HAP-1 (cell line): ENCODE data around the gene SPA17.

Source experiments
- DNase-seq, 2 experiments: peaks; one replicate each; pipeline ENCODE4 v3.0.0-alpha.2; 2016 to 2020; ENCODE audit warnings: low spot score in 2 of 2
- H3K27me3 ChIP-seq: fragments of 250-450 bp; sonication (Bioruptor Pico); 2 replicates; pipeline ENCODE4 v1.5.1; 2020; ENCODE audit warnings: low read depth, mild to moderate bottlenecking, moderate library complexity
- H3K36me3 ChIP-seq: fragments of 250-450 bp; sonication (Bioruptor Pico); replicated peaks from 2 replicates; pipeline ENCODE4 v1.5.1; 2020; ENCODE audit warnings: mild to moderate bottlenecking
- H3K4me1 ChIP-seq: fragments of 250-450 bp; sonication (Bioruptor Pico); 2 replicates; pipeline ENCODE4 v1.5.1; 2020; ENCODE audit warnings: mild to moderate bottlenecking
- H3K4me3 ChIP-seq: fragments of 250-450 bp; sonication (Bioruptor Pico); 2 replicates; pipeline ENCODE4 v1.5.1; 2020; ENCODE audit warnings: mild to moderate bottlenecking, moderate library complexity
- H3K9me3 ChIP-seq: fragments of 250-450 bp; sonication (Bioruptor Pico); 2 replicates; pipeline ENCODE4 v1.5.1; 2020; ENCODE audit warnings: mild to moderate bottlenecking, moderate library complexity
- in situ Hi-C: fragments of 300-500 bp; cut with MboI; formaldehyde crosslinking; loops from 3 replicates; pipeline ENCODE4 v1.14.3; 2020; ENCODE audit warnings: low sequenced_read_pairs, inconsistent platforms, mixed read lengths

SPA17 gene

GRCh38 chr11:124644426-124645280 lies 29.1 kb upstream of the SPA17 start:
- H3K4me1 ChIP-seq: peaks cover 6% of the 10 kb centered on the region
- H3K36me3 ChIP-seq: no peaks in the 10 kb centered on the region
- DNase-seq: peak; percentile 75 to 77
- H3K9me3 ChIP-seq: no peaks in the 10 kb centered on the region
- H3K27me3 ChIP-seq: no peaks in the 10 kb centered on the region
- in situ Hi-C loops: loop anchor here (10.0 to 25.0 kb wide), 4 partner anchors 190 to 1207 kb away; partner anchors contain the start of genes GRAMD1B and ROBO3
- no peak overlapping the region for H3K4me3 ChIP-seq

DNA sequence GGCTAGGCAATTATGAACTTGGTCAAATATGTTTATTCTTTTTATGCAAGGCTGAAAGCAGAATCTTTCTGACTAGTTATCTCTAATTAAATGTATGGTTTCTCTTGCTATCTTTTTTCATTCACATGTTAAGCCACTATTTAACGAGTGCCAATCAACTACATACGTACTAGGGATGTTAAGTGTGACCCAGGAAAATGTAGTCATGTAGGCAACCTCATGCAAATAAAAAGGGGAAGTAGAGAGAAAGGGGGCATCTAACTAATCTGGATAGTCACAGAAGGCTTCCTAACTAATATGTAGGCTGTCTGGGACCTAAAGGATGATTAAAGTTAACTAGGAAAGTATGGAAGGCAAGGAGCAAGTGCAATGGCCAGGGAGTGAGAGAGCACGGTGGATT lies 27.6 kb upstream of the SPA17 start:
- in situ Hi-C loops: loop anchor here (10.0 to 25.0 kb wide), 4 partner anchors 189 to 1209 kb away; partner anchors contain the start of genes GRAMD1B and ROBO3
- DNase-seq: no peak
- no peak overlapping the region for H3K4me3 ChIP-seq
- peaks cover 6% of the 10 kb centered on the region for H3K4me1 ChIP-seq
- no peaks in the 10 kb centered on the region for H3K27me3 ChIP-seq
- H3K9me3 ChIP-seq: no peaks in the 10 kb centered on the region
- H3K36me3 ChIP-seq: no peaks in the 10 kb centered on the region

GRCh38 chr11:124648610-124649009 lies 25.1 kb upstream of the SPA17 start:
- DNase-seq: no peak
- in situ Hi-C loops: loop anchor here (10.0 to 25.0 kb wide), 4 partner anchors 186 to 1211 kb away; partner anchors contain the start of genes GRAMD1B and ROBO3

GRCh38 chr11:124656774-124657630 lies 16.7 kb upstream of the SPA17 start:
- Histone ChIP-seq H3K36me3 (no peaks in the 10 kb centered on the region), H3K4me1 (no peaks in the 10 kb centered on the region), H3K4me3 (no peak overlapping the region), H3K9me3 (no peaks in the 10 kb centered on the region), H3K27me3 (no peaks in the 10 kb centered on the region)
- in situ Hi-C loops: no loop called here
- DNase-seq: no peak

More at GRCh38 chr11:124648610-124649009, 25.1 kb upstream of the SPA17 start:
- no peaks in the 10 kb centered on the region for H3K9me3 ChIP-seq
- H3K4me1 ChIP-seq: peaks cover 6% of the 10 kb centered on the region
- no peak overlapping the region for H3K4me3 ChIP-seq
- H3K27me3 ChIP-seq: no peaks in the 10 kb centered on the region
- no peaks in the 10 kb centered on the region for H3K36me3 ChIP-seq

GRCh38 chr11:124657904-124658303 lies 15.8 kb upstream of the SPA17 start:
- no peak for DNase-seq
- Histone ChIP-seq H3K9me3 (no peaks in the 10 kb centered on the region), H3K4me1 (no peaks in the 10 kb centered on the region), H3K36me3 (no peaks in the 10 kb centered on the region), H3K27me3 (no peaks in the 10 kb centered on the region), H3K4me3 (no peak overlapping the region)
- in situ Hi-C loops: no loop called here

- Histone ChIP-seq H3K36me3 (no peaks in the 10 kb centered on the region), H3K27me3 (no peaks in the 10 kb centered on the region), H3K4me3 (no peak overlapping the region), H3K9me3 (no peaks in the 10 kb centered on the region), H3K4me1 (no peaks in the 10 kb centered on the region)
- in situ Hi-C loops: no loop called here
- DNase-seq: no peak
Observed at GRCh38 chr11:124658501-124658900, 15.2 kb upstream of the SPA17 start.

- no peak overlapping the region for H3K4me3 ChIP-seq
- DNase-seq: no peak
- no peaks in the 10 kb centered on the region for H3K4me1 ChIP-seq
- no peaks in the 10 kb centered on the region for H3K9me3 ChIP-seq
- no peaks in the 10 kb centered on the region for H3K36me3 ChIP-seq
- H3K27me3 ChIP-seq: no peaks in the 10 kb centered on the region
- in situ Hi-C loops: no loop called here
Observed at GRCh38 chr11:124658986-124659385, 14.7 kb upstream of the SPA17 start.

- Histone ChIP-seq H3K4me1 (no peaks in the 10 kb centered on the region), H3K27me3 (no peaks in the 10 kb centered on the region), H3K4me3 (no peak overlapping the region), H3K9me3 (no peaks in the 10 kb centered on the region), H3K36me3 (no peaks in the 10 kb centered on the region)
- in situ Hi-C loops: no loop called here
- no peak for DNase-seq
Observed at GRCh38 chr11:124661553-124661952, 12.2 kb upstream of the SPA17 start.

DNA sequence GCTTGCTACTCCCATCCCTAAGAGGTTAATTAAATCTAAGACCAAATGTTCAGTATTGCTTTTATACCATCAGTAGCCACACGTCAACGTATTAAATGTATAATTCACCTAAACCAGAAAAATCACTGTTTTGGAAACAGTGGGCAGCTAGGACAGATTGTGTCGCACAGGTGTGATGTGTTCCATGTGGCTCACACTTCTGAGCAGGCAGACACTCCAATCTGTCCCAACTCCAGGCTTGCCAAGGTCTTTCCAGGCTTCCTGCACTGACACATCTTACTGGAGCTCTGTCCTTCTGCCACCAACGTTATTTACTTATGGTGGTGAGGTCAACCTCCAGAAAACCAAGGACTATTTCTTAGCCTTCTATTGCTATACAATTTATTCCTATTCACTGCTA lies 11.6 kb upstream of the SPA17 start:
- no peak for DNase-seq
- Histone ChIP-seq H3K27me3 (no peaks in the 10 kb centered on the region), H3K4me1 (no peaks in the 10 kb centered on the region), H3K9me3 (no peaks in the 10 kb centered on the region), H3K36me3 (no peaks in the 10 kb centered on the region), H3K4me3 (no peak overlapping the region)
- in situ Hi-C loops: no loop called here

- Histone ChIP-seq H3K9me3 (no peaks in the 10 kb centered on the region), H3K27me3 (no peaks in the 10 kb centered on the region), H3K36me3 (peaks cover 7% of the 10 kb centered on the region), H3K4me1 (no peaks in the 10 kb centered on the region), H3K4me3 (no peak overlapping the region)
- DNase-seq: no peak
- in situ Hi-C loops: no loop called here
Observed at GRCh38 chr11:124663861-124664260, 9.8 kb upstream of the SPA17 start.

- Histone ChIP-seq H3K9me3 (no peaks in the 10 kb centered on the region), H3K4me1 (peaks cover 2% of the 10 kb centered on the region; the same call in 1 of the 2 replicates), H3K36me3 (peaks cover 7% of the 10 kb centered on the region), H3K27me3 (no peaks in the 10 kb centered on the region), H3K4me3 (no peak overlapping the region)
- in situ Hi-C loops: no loop called here
- no peak for DNase-seq
Observed at GRCh38 chr11:124667601-124668000, 6.1 kb upstream of the SPA17 start.

- peaks cover 7% of the 10 kb centered on the region for H3K36me3 ChIP-seq
- no peak overlapping the region for H3K4me3 ChIP-seq
- in situ Hi-C loops: no loop called here
- peaks cover 8% of the 10 kb centered on the region for H3K4me1 ChIP-seq
- no peaks in the 10 kb centered on the region for H3K27me3 ChIP-seq
- H3K9me3 ChIP-seq: no peaks in the 10 kb centered on the region
- peak; percentile 47 to 60 for DNase-seq
Observed at GRCh38 chr11:124669193-124669592, 4.5 kb upstream of the SPA17 start.

- in situ Hi-C loops: loop anchor here (5.0 kb wide), 1 partner anchor 92 kb away; the partner anchor contains the start of gene ESAM
- H3K27me3 ChIP-seq: no peaks in the 10 kb centered on the region
- no peak overlapping the region for H3K4me3 ChIP-seq
- H3K36me3 ChIP-seq: peaks cover 7% of the 10 kb centered on the region
- H3K4me1 ChIP-seq: peaks cover 11% of the 10 kb centered on the region
- DNase-seq: peak in 1 of 2 experiments; percentile 15
- no peaks in the 10 kb centered on the region for H3K9me3 ChIP-seq
Observed at GRCh38 chr11:124670732-124671131, 3.0 kb upstream of the SPA17 start.
